Measurements from ENCODE around the gene WDR90.
A peak's percentile ranks its signal among the peaks of the same experiment; 100 is the strongest.

The WDR90 gene

DNA sequence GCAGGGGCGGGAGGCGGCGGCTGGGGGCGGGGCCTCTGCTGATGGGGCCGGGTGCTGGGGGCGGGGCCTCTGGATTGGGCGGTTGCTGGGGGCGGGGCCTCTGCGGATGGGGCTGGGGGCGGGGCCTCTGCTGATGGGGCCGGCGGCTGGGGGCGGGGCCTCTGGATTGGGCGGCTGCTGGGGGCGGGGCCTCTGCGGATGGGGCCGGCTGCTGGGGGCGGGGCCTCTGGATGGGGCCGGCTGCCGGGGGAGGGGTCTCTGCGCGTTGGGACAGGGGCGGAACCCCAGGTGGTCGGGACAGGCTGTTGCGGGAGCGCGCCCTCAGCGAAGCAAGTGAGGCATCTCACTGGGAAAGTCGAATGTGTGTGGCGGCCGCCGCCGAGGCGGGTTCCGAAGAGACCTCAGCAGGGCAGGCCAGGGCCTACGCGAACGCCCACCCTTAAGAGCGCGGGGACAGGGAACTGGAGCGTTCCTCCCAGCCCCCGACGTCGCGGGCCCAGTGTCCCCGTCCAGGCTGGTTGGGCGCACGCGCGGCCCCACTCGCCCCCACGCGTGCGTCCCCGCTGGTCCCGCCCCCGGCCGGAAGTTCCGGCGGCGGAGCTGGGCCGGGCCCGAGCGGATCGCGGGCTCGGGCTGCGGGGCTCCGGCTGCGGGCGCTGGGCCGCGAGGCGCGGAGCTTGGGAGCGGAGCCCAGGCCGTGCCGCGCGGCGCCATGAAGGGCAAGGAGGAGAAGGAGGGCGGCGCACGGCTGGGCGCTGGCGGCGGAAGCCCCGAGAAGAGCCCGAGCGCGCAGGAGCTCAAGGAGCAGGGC, 30.9 kb downstream of the WDR90 start, which contains the start of gene STUB1:
TSS of gene STUB1 (plus strand) at position 597 of the 811 bp plus-strand sequence. CDS start at position 713, 116 bp downstream.
- TF ChIP-seq, protein P1, sequence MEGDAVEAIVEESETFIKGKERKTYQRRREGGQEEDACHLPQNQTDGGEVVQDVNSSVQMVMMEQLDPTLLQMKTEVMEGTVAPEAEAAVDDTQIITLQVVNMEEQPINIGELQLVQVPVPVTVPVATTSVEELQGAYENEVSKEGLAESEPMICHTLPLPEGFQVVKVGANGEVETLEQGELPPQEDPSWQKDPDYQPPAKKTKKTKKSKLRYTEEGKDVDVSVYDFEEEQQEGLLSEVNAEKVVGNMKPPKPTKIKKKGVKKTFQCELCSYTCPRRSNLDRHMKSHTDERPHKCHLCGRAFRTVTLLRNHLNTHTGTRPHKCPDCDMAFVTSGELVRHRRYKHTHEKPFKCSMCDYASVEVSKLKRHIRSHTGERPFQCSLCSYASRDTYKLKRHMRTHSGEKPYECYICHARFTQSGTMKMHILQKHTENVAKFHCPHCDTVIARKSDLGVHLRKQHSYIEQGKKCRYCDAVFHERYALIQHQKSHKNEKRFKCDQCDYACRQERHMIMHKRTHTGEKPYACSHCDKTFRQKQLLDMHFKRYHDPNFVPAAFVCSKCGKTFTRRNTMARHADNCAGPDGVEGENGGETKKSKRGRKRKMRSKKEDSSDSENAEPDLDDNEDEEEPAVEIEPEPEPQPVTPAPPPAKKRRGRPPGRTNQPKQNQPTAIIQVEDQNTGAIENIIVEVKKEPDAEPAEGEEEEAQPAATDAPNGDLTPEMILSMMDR (IDR thresholded peaks at IDR 0.05; ENCODE audit: extremely low read depth, missing control alignments) = no peak
- DNase-seq (ENCODE audit: low spot score) = peak; percentile 94

DNA sequence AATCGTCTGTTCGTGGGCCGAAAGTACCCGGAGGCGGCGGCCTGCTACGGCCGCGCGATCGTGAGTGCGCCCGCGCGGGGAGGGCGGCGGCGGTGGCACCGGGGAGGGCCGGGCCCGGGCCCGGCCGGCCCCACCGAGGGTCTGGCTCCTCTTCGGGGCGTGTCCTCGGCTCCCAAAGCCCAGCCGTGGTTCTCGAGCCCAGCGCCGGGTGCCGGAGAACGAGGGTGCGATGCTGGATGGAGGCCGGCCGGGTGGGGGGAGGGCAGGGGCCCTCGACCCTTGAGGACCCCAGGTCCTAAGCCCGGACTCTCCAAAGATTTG, 31.4 kb downstream of the WDR90 start:
- TF ChIP-seq, protein P1 (IDR thresholded peaks at IDR 0.05; ENCODE audit: extremely low read depth, missing control alignments) = no peak
- DNase-seq (ENCODE audit: low spot score) = no peak

DNA sequence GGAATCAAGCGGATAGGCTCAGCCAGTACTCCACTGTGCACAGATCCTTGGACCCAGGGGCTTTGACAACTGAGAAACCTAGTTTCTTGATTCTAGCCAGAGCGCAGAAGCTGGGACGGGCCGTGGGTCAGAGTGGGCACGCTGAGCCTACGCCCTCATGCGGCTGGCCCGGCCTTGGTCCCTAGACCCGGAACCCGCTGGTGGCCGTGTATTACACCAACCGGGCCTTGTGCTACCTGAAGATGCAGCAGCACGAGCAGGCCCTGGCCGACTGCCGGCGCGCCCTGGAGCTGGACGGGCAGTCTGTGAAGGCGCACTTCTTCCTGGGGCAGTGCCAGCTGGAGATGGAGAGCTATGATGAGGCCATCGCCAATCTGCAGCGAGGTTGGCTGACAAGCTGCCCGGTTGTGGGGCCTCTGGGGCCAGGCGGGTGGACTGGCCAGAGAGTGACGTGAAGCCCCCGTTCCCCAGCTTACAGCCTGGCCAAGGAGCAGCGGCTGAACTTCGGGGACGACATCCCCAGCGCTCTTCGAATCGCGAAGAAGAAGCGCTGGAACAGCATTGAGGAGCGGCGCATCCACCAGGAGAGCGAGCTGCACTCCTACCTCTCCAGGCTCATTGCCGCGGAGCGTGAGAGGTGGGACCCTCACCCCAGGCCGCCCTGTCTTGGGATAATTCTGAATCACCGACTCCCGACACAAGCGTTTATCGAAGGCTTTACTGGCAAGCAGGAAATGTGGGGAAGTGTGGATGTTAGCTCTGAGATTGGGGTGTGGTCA, 32.0 kb downstream of the WDR90 start:
- DNase-seq (ENCODE audit: low spot score) = no peak
- TF ChIP-seq, protein P1 (IDR thresholded peaks at IDR 0.05; ENCODE audit: extremely low read depth, missing control alignments) = no peak

DNA sequence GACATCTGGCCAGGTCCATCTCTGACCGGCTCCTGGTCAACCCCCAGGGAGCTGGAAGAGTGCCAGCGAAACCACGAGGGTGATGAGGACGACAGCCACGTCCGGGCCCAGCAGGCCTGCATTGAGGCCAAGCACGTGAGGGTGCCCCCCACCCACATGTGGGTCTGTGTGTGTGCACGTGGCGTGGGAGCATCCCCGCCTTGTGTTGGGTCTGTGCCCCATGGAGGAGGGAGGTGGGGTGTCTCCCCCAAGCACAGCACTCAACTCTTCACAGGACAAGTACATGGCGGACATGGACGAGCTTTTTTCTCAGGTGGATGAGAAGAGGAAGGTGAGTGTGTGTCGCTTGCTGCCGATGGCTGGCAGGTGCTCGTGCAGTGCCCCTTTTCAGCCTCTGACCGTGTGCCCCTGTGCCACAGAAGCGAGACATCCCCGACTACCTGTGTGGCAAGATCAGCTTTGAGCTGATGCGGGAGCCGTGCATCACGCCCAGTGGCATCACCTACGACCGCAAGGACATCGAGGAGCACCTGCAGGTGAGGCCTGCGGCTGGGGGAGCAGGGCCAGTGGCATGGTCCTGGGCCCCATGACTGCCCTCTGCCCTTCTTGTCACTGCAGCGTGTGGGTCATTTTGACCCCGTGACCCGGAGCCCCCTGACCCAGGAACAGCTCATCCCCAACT, 32.7 kb downstream of the WDR90 start:
- no peak for DNase-seq (ENCODE audit: low spot score)
- TF ChIP-seq, protein P1 (IDR thresholded peaks at IDR 0.05; ENCODE audit: extremely low read depth, missing control alignments) = no peak

DNA sequence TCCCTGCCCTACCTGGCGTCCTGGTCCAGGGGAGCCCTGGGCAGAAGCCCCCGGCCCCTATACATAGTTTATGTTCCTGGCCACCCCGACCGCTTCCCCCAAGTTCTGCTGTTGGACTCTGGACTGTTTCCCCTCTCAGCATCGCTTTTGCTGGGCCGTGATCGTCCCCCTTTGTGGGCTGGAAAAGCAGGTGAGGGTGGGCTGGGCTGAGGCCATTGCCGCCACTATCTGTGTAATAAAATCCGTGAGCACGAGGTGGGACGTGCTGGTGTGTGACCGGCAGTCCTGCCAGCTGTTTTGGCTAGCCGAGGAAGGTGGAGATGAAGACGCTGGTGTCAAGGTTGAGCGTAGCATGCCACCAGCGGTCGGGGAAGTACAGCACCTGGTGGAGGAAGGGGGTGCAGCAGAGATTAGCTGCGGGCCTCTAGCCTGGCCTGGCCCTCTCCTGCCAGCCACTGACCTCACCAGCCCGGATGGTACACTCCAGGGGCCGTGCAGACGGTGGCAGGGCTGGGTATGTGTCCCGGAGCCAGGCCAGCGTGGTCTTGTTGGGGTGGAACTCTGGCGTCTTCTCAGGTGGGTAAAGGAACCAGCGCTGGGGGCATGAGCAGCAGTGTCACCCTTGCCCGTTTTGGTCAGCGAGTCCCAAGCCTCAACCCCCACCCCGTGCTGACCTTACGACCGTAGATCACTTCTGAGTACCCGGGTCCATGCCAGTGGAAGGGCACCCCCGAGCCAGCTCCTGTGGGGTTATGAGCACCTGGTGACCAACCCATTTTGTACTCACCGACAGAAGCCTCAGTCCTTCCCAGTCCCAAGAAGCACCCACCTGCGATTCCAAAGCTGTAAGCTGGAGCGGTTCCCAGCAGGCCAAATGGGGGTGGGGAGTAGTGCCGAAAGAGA, 33.6 kb downstream of the WDR90 start:
- TF ChIP-seq, protein P1 (IDR thresholded peaks at IDR 0.05; ENCODE audit: extremely low read depth, missing control alignments) = no peak
- DNase-seq (ENCODE audit: low spot score) = no peak

DNA sequence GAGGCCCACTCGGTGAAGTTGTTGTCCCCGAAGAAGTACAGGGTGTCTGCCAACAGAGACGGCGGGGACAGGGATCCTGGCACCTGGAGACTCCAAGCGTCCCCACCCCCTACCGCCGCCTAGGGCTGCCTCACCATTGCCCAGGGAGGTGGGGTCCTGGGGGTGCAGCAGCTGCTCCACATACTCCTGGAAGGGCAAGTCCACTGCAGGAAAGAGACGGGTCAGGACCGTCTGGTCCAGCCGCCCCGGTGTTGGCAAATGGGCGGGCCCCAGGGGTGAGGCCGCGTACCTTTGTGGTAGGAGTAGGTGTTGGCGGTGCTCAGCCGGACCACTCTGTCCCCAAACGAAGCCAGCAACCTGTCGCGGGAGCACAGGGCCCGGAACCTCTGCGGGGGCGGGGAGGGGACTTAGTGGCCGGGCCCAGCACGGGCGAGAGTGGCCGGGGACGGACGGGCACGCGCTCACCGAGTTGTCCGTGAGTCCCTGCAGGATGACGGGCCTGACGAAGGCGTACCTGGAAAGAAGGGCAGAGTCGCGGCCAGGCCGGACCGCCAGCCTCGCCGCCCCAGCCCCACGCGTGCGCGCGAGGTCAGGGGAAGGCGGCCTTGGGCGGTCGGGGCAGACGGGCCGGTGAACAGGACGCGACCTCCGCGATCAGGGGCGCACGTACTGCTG, 34.4 kb downstream of the WDR90 start:
- peak; percentile 26 for DNase-seq (ENCODE audit: low spot score)
- TF ChIP-seq, protein P1 (IDR thresholded peaks at IDR 0.05; ENCODE audit: extremely low read depth, missing control alignments) = no peak
